ENCODE measurements around the gene CACHD1.

DNA sequence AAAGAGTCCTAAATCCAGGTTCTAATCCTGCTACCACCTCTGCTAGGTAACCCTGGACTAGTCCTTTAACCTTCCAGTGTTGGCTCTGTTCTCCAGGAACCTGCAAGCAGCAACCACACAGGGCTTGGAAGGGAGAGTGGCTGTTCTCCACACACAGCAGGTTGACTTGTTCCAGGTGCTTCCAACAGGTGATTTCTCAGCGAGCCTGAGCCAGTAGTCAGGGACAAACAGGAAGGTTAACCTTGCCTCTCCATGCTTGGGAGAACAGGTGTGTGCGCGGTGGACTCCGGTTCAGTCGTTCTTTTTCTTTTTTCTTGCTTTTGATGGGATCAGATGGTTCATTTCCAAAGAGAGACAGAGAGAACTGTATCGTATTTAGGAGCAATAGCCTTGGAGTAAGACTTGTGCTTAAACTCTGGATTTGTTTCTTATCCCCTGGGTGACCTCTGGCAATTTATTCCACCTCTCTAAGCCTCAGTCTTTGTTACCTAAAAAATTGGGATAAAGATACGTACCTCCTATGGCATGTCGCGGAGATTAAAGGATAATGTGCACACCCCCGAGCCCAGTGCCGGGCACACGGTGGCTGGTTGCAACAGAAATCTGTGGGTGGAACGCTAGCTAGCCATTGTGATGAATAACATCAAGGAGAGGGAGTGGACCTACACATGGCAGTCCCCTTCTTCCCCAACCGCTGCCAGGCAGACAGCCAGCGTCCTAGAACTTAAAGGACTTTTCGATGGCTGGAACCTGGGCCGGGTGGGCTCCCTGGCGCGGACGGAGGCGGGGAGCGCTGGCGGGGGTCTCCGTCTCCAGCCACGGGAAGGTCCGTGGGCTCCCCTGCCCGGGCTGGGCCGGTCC is 583 bp upstream of the CACHD1 start:
- TF ChIP-seq, protein P1, sequence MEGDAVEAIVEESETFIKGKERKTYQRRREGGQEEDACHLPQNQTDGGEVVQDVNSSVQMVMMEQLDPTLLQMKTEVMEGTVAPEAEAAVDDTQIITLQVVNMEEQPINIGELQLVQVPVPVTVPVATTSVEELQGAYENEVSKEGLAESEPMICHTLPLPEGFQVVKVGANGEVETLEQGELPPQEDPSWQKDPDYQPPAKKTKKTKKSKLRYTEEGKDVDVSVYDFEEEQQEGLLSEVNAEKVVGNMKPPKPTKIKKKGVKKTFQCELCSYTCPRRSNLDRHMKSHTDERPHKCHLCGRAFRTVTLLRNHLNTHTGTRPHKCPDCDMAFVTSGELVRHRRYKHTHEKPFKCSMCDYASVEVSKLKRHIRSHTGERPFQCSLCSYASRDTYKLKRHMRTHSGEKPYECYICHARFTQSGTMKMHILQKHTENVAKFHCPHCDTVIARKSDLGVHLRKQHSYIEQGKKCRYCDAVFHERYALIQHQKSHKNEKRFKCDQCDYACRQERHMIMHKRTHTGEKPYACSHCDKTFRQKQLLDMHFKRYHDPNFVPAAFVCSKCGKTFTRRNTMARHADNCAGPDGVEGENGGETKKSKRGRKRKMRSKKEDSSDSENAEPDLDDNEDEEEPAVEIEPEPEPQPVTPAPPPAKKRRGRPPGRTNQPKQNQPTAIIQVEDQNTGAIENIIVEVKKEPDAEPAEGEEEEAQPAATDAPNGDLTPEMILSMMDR (IDR thresholded peaks at IDR 0.05): no peak
- no peak for TF ChIP-seq POLR2A (IDR thresholded peaks at IDR 0.05)
